SKM-1 (cell line): Measurements from ENCODE around the gene SIL1.
"Not testable (repeated sequence)": the region's sequence is repeated elsewhere in the genome, so short reads cannot be mapped to it uniquely, and the experiment has no call there.

Experiments
- DNase-seq: peaks from one replicate; lab custom pipeline; 2025; ENCODE audit not compliant: unreplicated experiment; lab: John Stamatoyannopoulos, UW

The SIL1 gene

GRCh38 chr5:139204196-139204595, 6.0 kb upstream of the SIL1 start:
- no peak for DNase-seq

- no peak for DNase-seq
Measured at GRCh38 chr5:139199321-139199720, 1.2 kb upstream of the SIL1 start.

GRCh38 chr5:139196296-139196956, 1.7 kb downstream of the SIL1 start:
- DNase-seq = no peak

- DNase-seq = no peak
Measured at GRCh38 chr5:139194486-139194885, 3.7 kb downstream of the SIL1 start.

GRCh38 chr5:139193928-139194327, 4.2 kb downstream of the SIL1 start:
- no peak for DNase-seq

GRCh38 chr5:139192906-139193305, 5.3 kb downstream of the SIL1 start:
- DNase-seq = not testable (repeated sequence)

GRCh38 chr5:139191954-139192353, 6.2 kb downstream of the SIL1 start:
- not testable (repeated sequence) for DNase-seq

- DNase-seq = no peak
Measured at GRCh38 chr5:139190125-139190524, 8.0 kb downstream of the SIL1 start.

GRCh38 chr5:139188558-139189270, 9.5 kb downstream of the SIL1 start:
- DNase-seq = no peak

GRCh38 chr5:139186752-139187326, 11.3 kb downstream of the SIL1 start:
- DNase-seq = no peak

GRCh38 chr5:139186261-139186660, 11.9 kb downstream of the SIL1 start:
- no peak for DNase-seq

GRCh38 chr5:139185589-139185988, 12.6 kb downstream of the SIL1 start:
- no peak for DNase-seq

- no peak for DNase-seq
Measured at GRCh38 chr5:139183502-139183901, 14.7 kb downstream of the SIL1 start.

GRCh38 chr5:139182528-139183296, 15.5 kb downstream of the SIL1 start:
- no peak for DNase-seq

- no peak for DNase-seq
Measured at GRCh38 chr5:139181835-139182452, 16.2 kb downstream of the SIL1 start.

- no peak for DNase-seq
Measured at GRCh38 chr5:139181322-139181730, 16.8 kb downstream of the SIL1 start.

GRCh38 chr5:139180850-139181249, 17.3 kb downstream of the SIL1 start:
- no peak for DNase-seq

- DNase-seq = not testable (repeated sequence)
Measured at GRCh38 chr5:139179778-139180513, 18.2 kb downstream of the SIL1 start.

- DNase-seq = no peak
Measured at GRCh38 chr5:139178935-139179334, 19.2 kb downstream of the SIL1 start.

GRCh38 chr5:139178589-139178917, 19.6 kb downstream of the SIL1 start:
- DNase-seq = no peak
